Measurements from ENCODE around the gene GNB5.

GNB5 gene

GRCh38 chr15:52093539-52094510 lies 97.4 kb downstream of the GNB5 start:
- H3K4me1 ChIP-seq (ENCODE audit: control insufficient read depth in 2 of 2, insufficient read depth in 1 of 2, low read depth in 1 of 2, low read length in 2 of 2), result peaks cover 0 to 2% of the 10 kb centered on the region in 2 donors
- H4K8ac ChIP-seq (ENCODE audit: low read depth, low read length), result no peak overlapping the region
- H3K23ac ChIP-seq (ENCODE audit: low read depth, low read length, poor library complexity), result no peak overlapping the region
- no peak overlapping the region for H4K91ac ChIP-seq (ENCODE audit: low read depth, low read length, poor library complexity)
- H3K14ac ChIP-seq (ENCODE audit: low read length), result no peak overlapping the region
- no peak overlapping the region for H3K27ac ChIP-seq (replicated peaks; ENCODE audit: low read length)
- H2BK5ac ChIP-seq (ENCODE audit: low read length), result no peak overlapping the region
- no peaks in the 10 kb centered on the region for H3K36me3 ChIP-seq (replicated peaks in 1 of 2; ENCODE audit: control insufficient read depth in 2 of 2, insufficient read depth in 2 of 2, low read length in 2 of 2)
- H2BK120ac ChIP-seq (ENCODE audit: low read depth, low read length), result no peak overlapping the region
- H2AK5ac ChIP-seq (ENCODE audit: low read depth, low read length), result no peak overlapping the region
- no peak overlapping the region for H3K4me2 ChIP-seq (ENCODE audit: insufficient read depth, low read length, poor library complexity, severe bottlenecking)
- H3K9ac ChIP-seq (ENCODE audit: low read depth, low read length, poor library complexity), result no peak overlapping the region
- H3K79me1 ChIP-seq (ENCODE audit: low read depth, low read length), result no peaks in the 10 kb centered on the region
- H2AFZ ChIP-seq (ENCODE audit: low read length), result no peak overlapping the region
- H3K4ac ChIP-seq (ENCODE audit: low read length), result no peak overlapping the region
- H2BK12ac ChIP-seq (ENCODE audit: low read length), result no peak overlapping the region
- no peak for DNase-seq (ENCODE audit: low spot score)
- H3K9me3 ChIP-seq (replicated peaks in 1 of 2; ENCODE audit: control insufficient read depth in 2 of 2, insufficient read depth in 1 of 2, low read depth in 1 of 2, low read length in 2 of 2), result peaks cover 0 to 6% of the 10 kb centered on the region in 2 donors
- H3K4me3 ChIP-seq (ENCODE audit: low read length in 2 of 2), result no peak overlapping the region
- no CpG with 5 or more reads among the region's 12 CpGs for WGBS, 2 donors (ENCODE audit: extremely low coverage in 2 of 2, insufficient read length in 2 of 2, insufficient replicate concordance in 1 of 2)
- no peaks in the 10 kb centered on the region for H3K27me3 ChIP-seq (ENCODE audit: control insufficient read depth in 3 of 3, insufficient read depth in 3 of 3, low read depth in 1 of 3, low read length in 3 of 3)
- H3K18ac ChIP-seq (ENCODE audit: low read length), result no peak overlapping the region
- H2BK15ac ChIP-seq (ENCODE audit: low read length), result no peak overlapping the region

GRCh38 chr15:52093167-52093538 lies 98.0 kb downstream of the GNB5 start:
- H3K4me1 ChIP-seq (ENCODE audit: control insufficient read depth in 2 of 2, insufficient read depth in 1 of 2, low read depth in 1 of 2, low read length in 2 of 2), result peaks cover 0 to 2% of the 10 kb centered on the region in 2 donors
- H3K27ac ChIP-seq (replicated peaks; ENCODE audit: low read length), result no peak overlapping the region
- H3K9me3 ChIP-seq (replicated peaks in 1 of 2; ENCODE audit: control insufficient read depth in 2 of 2, insufficient read depth in 1 of 2, low read depth in 1 of 2, low read length in 2 of 2), result peaks cover 0 to 6% of the 10 kb centered on the region in 2 donors
- H2BK12ac ChIP-seq (ENCODE audit: low read length), result no peak overlapping the region
- no peak for DNase-seq (ENCODE audit: low spot score)
- H3K14ac ChIP-seq (ENCODE audit: low read length), result no peak overlapping the region
- no peaks in the 10 kb centered on the region for H3K79me1 ChIP-seq (ENCODE audit: low read depth, low read length)
- no peak overlapping the region for H3K4me3 ChIP-seq (ENCODE audit: low read length in 2 of 2)
- H2AFZ ChIP-seq (ENCODE audit: low read length), result no peak overlapping the region
- H2BK5ac ChIP-seq (ENCODE audit: low read length), result no peak overlapping the region
- H3K9ac ChIP-seq (ENCODE audit: low read depth, low read length, poor library complexity), result no peak overlapping the region
- whole genome bisulfite sequencing, 2 donors (ENCODE audit: extremely low coverage in 2 of 2, insufficient read length in 2 of 2, insufficient replicate concordance in 1 of 2), result no CpG with 5 or more reads among the region's 4 CpGs
- H3K36me3 ChIP-seq (replicated peaks in 1 of 2; ENCODE audit: control insufficient read depth in 2 of 2, insufficient read depth in 2 of 2, low read length in 2 of 2), result no peaks in the 10 kb centered on the region
- H3K23ac ChIP-seq (ENCODE audit: low read depth, low read length, poor library complexity), result no peak overlapping the region
- no peaks in the 10 kb centered on the region for H3K27me3 ChIP-seq (ENCODE audit: control insufficient read depth in 3 of 3, insufficient read depth in 3 of 3, low read depth in 1 of 3, low read length in 3 of 3)
- no peak overlapping the region for H2BK15ac ChIP-seq (ENCODE audit: low read length)
- no peak overlapping the region for H3K4me2 ChIP-seq (ENCODE audit: insufficient read depth, low read length, poor library complexity, severe bottlenecking)
- no peak overlapping the region for H3K18ac ChIP-seq (ENCODE audit: low read length)
- no peak overlapping the region for H2AK5ac ChIP-seq (ENCODE audit: low read depth, low read length)
- no peak overlapping the region for H4K91ac ChIP-seq (ENCODE audit: low read depth, low read length, poor library complexity)
- H3K4ac ChIP-seq (ENCODE audit: low read length), result no peak overlapping the region
- H2BK120ac ChIP-seq (ENCODE audit: low read depth, low read length), result no peak overlapping the region
- no peak overlapping the region for H4K8ac ChIP-seq (ENCODE audit: low read depth, low read length)

- H3K36me3 ChIP-seq (replicated peaks in 1 of 2; ENCODE audit: control insufficient read depth in 2 of 2, insufficient read depth in 2 of 2, low read length in 2 of 2), result no peaks in the 10 kb centered on the region
- no peak overlapping the region for H2AFZ ChIP-seq (ENCODE audit: low read length)
Observed at GRCh38 chr15:52090193-52090592, 101.0 kb downstream of the GNB5 start.

GRCh38 chr15:52086011-52086786 lies 105.0 kb downstream of the GNB5 start:
- H3K36me3 ChIP-seq (replicated peaks in 1 of 2; ENCODE audit: control insufficient read depth in 2 of 2, insufficient read depth in 2 of 2, low read length in 2 of 2), result no peaks in the 10 kb centered on the region
- H4K8ac ChIP-seq (ENCODE audit: low read depth, low read length), result no peak overlapping the region
- H3K27me3 ChIP-seq (ENCODE audit: control insufficient read depth in 3 of 3, insufficient read depth in 3 of 3, low read depth in 1 of 3, low read length in 3 of 3), result no peaks in the 10 kb centered on the region
- H3K4me2 ChIP-seq (ENCODE audit: insufficient read depth, low read length, poor library complexity, severe bottlenecking), result no peak overlapping the region
- H3K18ac ChIP-seq (ENCODE audit: low read length), result no peak overlapping the region
- no peak overlapping the region for H4K91ac ChIP-seq (ENCODE audit: low read depth, low read length, poor library complexity)
- H3K27ac ChIP-seq (replicated peaks; ENCODE audit: low read length), result no peak overlapping the region
- H3K9ac ChIP-seq (ENCODE audit: low read depth, low read length, poor library complexity), result no peak overlapping the region
- no peaks in the 10 kb centered on the region for H3K4me1 ChIP-seq (ENCODE audit: control insufficient read depth in 2 of 2, insufficient read depth in 1 of 2, low read depth in 1 of 2, low read length in 2 of 2)
- no peak overlapping the region for H3K4ac ChIP-seq (ENCODE audit: low read length)
- H3K79me1 ChIP-seq (ENCODE audit: low read depth, low read length), result no peaks in the 10 kb centered on the region
- H3K4me3 ChIP-seq (ENCODE audit: low read length in 2 of 2), result no peak overlapping the region
- peaks cover 3 to 6% of the 10 kb centered on the region in 2 donors for H3K9me3 ChIP-seq (replicated peaks in 1 of 2; ENCODE audit: control insufficient read depth in 2 of 2, insufficient read depth in 1 of 2, low read depth in 1 of 2, low read length in 2 of 2)
- no peak for DNase-seq (ENCODE audit: low spot score)
- H2BK5ac ChIP-seq (ENCODE audit: low read length), result no peak overlapping the region
- no peak overlapping the region for H2BK15ac ChIP-seq (ENCODE audit: low read length)
- no peak overlapping the region for H3K23ac ChIP-seq (ENCODE audit: low read depth, low read length, poor library complexity)
- no peak overlapping the region for H3K14ac ChIP-seq (ENCODE audit: low read length)
- no peak overlapping the region for H2AK5ac ChIP-seq (ENCODE audit: low read depth, low read length)
- no CpG with 5 or more reads among the region's 5 CpGs for WGBS, 2 donors (ENCODE audit: extremely low coverage in 2 of 2, insufficient read length in 2 of 2, insufficient replicate concordance in 1 of 2)
- H2BK12ac ChIP-seq (ENCODE audit: low read length), result no peak overlapping the region
- no peak overlapping the region for H2AFZ ChIP-seq (ENCODE audit: low read length)
- no peak overlapping the region for H2BK120ac ChIP-seq (ENCODE audit: low read depth, low read length)

More at GRCh38 chr15:52090193-52090592, 101.0 kb downstream of the GNB5 start:
- no peak overlapping the region for H2BK120ac ChIP-seq (ENCODE audit: low read depth, low read length)
- H3K4me2 ChIP-seq (ENCODE audit: insufficient read depth, low read length, poor library complexity, severe bottlenecking), result no peak overlapping the region
- H3K27ac ChIP-seq (replicated peaks; ENCODE audit: low read length), result no peak overlapping the region
- H3K9me3 ChIP-seq (replicated peaks in 1 of 2; ENCODE audit: control insufficient read depth in 2 of 2, insufficient read depth in 1 of 2, low read depth in 1 of 2, low read length in 2 of 2), result peaks cover 3 to 6% of the 10 kb centered on the region in 2 donors
- H3K14ac ChIP-seq (ENCODE audit: low read length), result no peak overlapping the region
- no peaks in the 10 kb centered on the region for H3K79me1 ChIP-seq (ENCODE audit: low read depth, low read length)
- H3K9ac ChIP-seq (ENCODE audit: low read depth, low read length, poor library complexity), result no peak overlapping the region
- H4K8ac ChIP-seq (ENCODE audit: low read depth, low read length), result no peak overlapping the region
- no peak overlapping the region for H2BK12ac ChIP-seq (ENCODE audit: low read length)
- no peak overlapping the region for H4K91ac ChIP-seq (ENCODE audit: low read depth, low read length, poor library complexity)
- H2AK5ac ChIP-seq (ENCODE audit: low read depth, low read length), result no peak overlapping the region
- H3K18ac ChIP-seq (ENCODE audit: low read length), result no peak overlapping the region
- H3K23ac ChIP-seq (ENCODE audit: low read depth, low read length, poor library complexity), result no peak overlapping the region
- H2BK5ac ChIP-seq (ENCODE audit: low read length), result no peak overlapping the region
- DNase-seq (ENCODE audit: low spot score), result no peak
- H2BK15ac ChIP-seq (ENCODE audit: low read length), result no peak overlapping the region
- H3K4ac ChIP-seq (ENCODE audit: low read length), result no peak overlapping the region
- H3K4me1 ChIP-seq (ENCODE audit: control insufficient read depth in 2 of 2, insufficient read depth in 1 of 2, low read depth in 1 of 2, low read length in 2 of 2), result peaks cover 0 to 2% of the 10 kb centered on the region in 2 donors
- H3K27me3 ChIP-seq (ENCODE audit: control insufficient read depth in 3 of 3, insufficient read depth in 3 of 3, low read depth in 1 of 3, low read length in 3 of 3), result no peaks in the 10 kb centered on the region
- H3K4me3 ChIP-seq (ENCODE audit: low read length in 2 of 2), result no peak overlapping the region
